Suprapubic skin (tissue), 4 donors: ENCODE results near the gene MPC1L. TPM values are rescaled to one million over a fixed set of nuclear protein-coding genes. Genes with fewer than 3 reads are reported as not detected.

Experiments used
- DNase-seq, 2 donors: peaks; one replicate each; pipeline ENCODE4 v3.0.0-alpha.2; 2019; ENCODE audit warnings: low spot score in 2 of 2
- H3K27ac ChIP-seq: fragments of 200-600 bp; sonication (generic); one replicate; pipeline ENCODE4 v1.5.1; 2019
- H3K27me3 ChIP-seq: fragments of 200-600 bp; sonication (generic); one replicate; pipeline ENCODE4 v1.5.1; 2019
- H3K36me3 ChIP-seq: fragments of 200-600 bp; sonication (generic); one replicate; pipeline ENCODE4 v1.5.1; 2019
- H3K4me1 ChIP-seq: fragments of 200-600 bp; sonication (generic); one replicate; pipeline ENCODE4 v1.5.1; 2019
- H3K4me3 ChIP-seq: fragments of 200-600 bp; sonication (generic); one replicate; pipeline ENCODE4 v1.5.1; 2019; ENCODE audit warnings: mild to moderate bottlenecking
- H3K9me3 ChIP-seq: fragments of 200-600 bp; sonication (generic); one replicate; pipeline ENCODE4 v1.5.1; 2019
- EP300 ChIP-seq: sonication (generic); formaldehyde crosslinking; IDR thresholded peaks from one replicate; pipeline ENCODE4 v1.6.1; 2017; ENCODE audit warnings: antibody characterized with exemption
- POLR2A ChIP-seq, 2 donors: fragments of 450-650 bp; IDR thresholded peaks; one replicate each; pipeline ENCODE4 v1.6.1; 2017; ENCODE audit warnings: antibody characterized with exemption in 2 of 2, mild to moderate bottlenecking in 2 of 2, moderate library complexity in 2 of 2
- POLR2AphosphoS5 ChIP-seq, 3 donors: sonication (generic); formaldehyde crosslinking; IDR thresholded peaks; one replicate each; pipeline ENCODE4 v1.6.1; 2017; ENCODE audit warnings: antibody characterized with exemption in 3 of 3
- WGBS: methylation state at CpG from one replicate; pipeline ENCODE4 v1.1.5; 2018; 5-methylcytosine and 5-hydroxymethylcytosine counted together
- total RNA-seq, 4 donors: library from RNA; depleted of rRNA; stranded (reverse); fragments of >200 nt; gene quantifications; one replicate each; pipeline ENCODE4 v1.1.0, GENCODE V29; 2016
- TF ChIP-seq, protein P1 (sequence below), 2 donors: fragments of 200-600 bp in 1 of 2; fragments of 450-650 bp in 1 of 2; sonication (generic) in 1 of 2; IDR thresholded peaks; one replicate each; pipeline ENCODE4 v1.5.1; 2016 to 2019; ENCODE audit warnings: antibody characterized with exemption in 2 of 2, mild to moderate bottlenecking in 1 of 2, moderate library complexity in 1 of 2

The MPC1L gene
- total RNA-seq, 4 donors from 2014 or later, result not detected

DNA sequence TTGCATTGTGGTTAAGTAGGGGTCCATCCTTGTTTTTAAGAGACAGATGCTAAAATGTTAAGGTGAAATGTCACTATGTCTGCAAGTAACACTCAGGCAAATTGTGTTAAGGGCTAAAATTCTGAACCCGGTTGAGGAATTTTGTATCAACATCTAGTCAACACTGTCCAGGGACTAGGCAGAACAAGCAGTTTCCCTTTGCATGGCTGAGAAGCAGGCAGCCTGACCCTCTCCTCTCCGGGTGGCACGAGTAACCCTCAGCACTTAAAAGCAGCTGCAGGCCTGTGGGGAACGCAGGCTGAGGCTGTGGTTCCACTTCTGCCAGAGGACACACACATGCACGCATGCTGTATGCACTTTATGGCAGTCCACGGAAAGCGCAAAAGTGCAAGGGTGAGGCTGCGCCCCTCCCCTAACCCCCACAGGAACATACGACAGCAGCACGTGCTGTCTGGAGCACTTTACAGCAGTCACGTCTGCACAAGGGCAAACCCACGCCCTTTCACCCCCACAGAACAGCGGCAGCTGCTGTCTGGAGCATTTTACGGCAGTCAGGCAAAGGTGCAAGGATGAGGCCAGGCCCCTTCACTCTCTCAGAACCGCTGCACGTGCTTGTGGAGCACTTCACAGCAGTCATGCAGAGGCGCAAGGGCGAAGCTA is 619 bp upstream of the MPC1L start:
- Histone ChIP-seq H3K27ac (no peak overlapping the region), H3K4me1 (no peaks in the 10 kb centered on the region), H3K9me3 (no peaks in the 10 kb centered on the region), H3K27me3 (no peaks in the 10 kb centered on the region), H3K36me3 (peaks cover 4% of the 10 kb centered on the region), H3K4me3 (no peak overlapping the region)
- 78% methylated on average over 11 of the region's 18 CpGs for WGBS
- TF ChIP-seq EP300 (no peak), POLR2AphosphoS5 (IDR thresholded peaks at IDR 0.05) (no peak), POLR2A (IDR thresholded peaks at IDR 0.05) (no peak)
- TF ChIP-seq, protein P1, sequence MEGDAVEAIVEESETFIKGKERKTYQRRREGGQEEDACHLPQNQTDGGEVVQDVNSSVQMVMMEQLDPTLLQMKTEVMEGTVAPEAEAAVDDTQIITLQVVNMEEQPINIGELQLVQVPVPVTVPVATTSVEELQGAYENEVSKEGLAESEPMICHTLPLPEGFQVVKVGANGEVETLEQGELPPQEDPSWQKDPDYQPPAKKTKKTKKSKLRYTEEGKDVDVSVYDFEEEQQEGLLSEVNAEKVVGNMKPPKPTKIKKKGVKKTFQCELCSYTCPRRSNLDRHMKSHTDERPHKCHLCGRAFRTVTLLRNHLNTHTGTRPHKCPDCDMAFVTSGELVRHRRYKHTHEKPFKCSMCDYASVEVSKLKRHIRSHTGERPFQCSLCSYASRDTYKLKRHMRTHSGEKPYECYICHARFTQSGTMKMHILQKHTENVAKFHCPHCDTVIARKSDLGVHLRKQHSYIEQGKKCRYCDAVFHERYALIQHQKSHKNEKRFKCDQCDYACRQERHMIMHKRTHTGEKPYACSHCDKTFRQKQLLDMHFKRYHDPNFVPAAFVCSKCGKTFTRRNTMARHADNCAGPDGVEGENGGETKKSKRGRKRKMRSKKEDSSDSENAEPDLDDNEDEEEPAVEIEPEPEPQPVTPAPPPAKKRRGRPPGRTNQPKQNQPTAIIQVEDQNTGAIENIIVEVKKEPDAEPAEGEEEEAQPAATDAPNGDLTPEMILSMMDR (IDR thresholded peaks at IDR 0.05), result no peak
- no peak for DNase-seq

DNA sequence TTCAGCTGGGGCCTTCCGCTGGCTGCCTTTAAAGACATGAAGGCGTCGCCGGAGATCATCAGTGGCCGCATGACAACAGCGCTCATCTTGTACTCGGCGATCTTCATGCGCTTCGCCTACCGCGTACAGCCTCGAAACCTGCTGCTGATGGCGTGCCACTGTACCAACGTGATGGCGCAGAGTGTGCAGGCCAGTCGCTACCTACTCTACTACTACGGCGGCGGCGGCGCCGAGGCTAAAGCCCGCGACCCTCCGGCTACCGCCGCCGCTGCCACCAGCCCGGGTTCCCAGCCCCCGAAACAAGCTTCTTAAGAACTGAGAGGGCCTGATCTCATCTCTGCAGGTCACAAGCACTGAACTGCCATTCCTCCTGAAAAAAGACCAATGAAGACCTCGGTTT is 437 bp downstream of the MPC1L start:
- TF ChIP-seq, protein P1 (IDR thresholded peaks at IDR 0.05), result no peak
- TF ChIP-seq POLR2A (IDR thresholded peaks at IDR 0.05), result no peak
- no peak for TF ChIP-seq EP300
- no peak for TF ChIP-seq POLR2AphosphoS5 (IDR thresholded peaks at IDR 0.05)
- WGBS, result 81% methylated on average over 32 of the region's 32 CpGs
- H3K9me3 ChIP-seq, result no peaks in the 10 kb centered on the region
- H3K4me3 ChIP-seq, result no peak overlapping the region
- H3K27me3 ChIP-seq, result no peaks in the 10 kb centered on the region
- no peak for DNase-seq
- peaks cover 14% of the 10 kb centered on the region for H3K36me3 ChIP-seq
- H3K27ac ChIP-seq, result no peak overlapping the region
- no peaks in the 10 kb centered on the region for H3K4me1 ChIP-seq

DNA sequence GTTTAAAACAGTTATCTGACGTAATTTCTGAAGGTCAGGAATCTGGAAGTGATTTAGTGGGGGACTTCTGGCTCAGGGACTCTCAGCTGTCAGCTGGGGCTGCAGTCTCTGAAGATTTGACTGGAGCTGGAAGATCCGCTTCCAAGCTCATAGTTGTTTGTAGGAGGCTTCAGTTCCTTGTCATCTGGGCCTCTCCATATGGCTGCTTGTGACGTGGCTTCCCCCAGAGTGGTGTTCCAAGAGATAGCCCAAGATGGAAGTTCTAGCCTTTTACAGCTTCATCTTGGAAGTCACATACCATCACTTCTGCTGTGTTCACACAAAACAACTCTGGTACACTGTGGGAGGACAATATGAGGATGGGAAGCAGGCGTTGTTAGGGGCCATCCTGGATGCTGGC is 2.1 kb downstream of the MPC1L start:
- no peaks in the 10 kb centered on the region for H3K9me3 ChIP-seq
- 90% methylated on average over 4 of the region's 4 CpGs for WGBS
- H3K27ac ChIP-seq, result no peak overlapping the region
- H3K27me3 ChIP-seq, result no peaks in the 10 kb centered on the region
- H3K36me3 ChIP-seq, result peaks cover 30% of the 10 kb centered on the region
- no peaks in the 10 kb centered on the region for H3K4me1 ChIP-seq
- TF ChIP-seq POLR2A (IDR thresholded peaks at IDR 0.05), result no peak
- TF ChIP-seq EP300, result no peak
- TF ChIP-seq POLR2AphosphoS5 (IDR thresholded peaks at IDR 0.05), result no peak
- TF ChIP-seq, protein P1 (IDR thresholded peaks at IDR 0.05), result no peak
- no peak overlapping the region for H3K4me3 ChIP-seq
- no peak for DNase-seq

DNA sequence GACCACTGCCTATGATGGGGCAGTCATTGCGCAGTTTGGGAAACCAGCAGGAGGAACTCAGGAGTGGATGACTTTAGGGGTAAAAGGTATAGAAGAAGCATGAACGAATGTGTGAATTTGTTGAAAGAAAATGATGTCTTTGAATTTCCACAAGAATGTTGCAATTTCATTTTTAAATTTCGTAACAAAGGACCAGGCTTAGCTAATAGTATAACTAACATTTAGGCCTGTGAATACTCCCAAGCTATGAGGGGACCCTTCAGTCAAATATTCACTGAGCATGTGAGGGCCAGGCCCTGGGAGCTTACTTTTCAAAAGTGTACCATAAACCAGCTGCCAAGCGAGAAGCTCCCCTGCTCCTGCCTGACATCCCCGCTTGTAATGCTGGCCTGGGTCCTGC is 5.3 kb downstream of the MPC1L start:
- Histone ChIP-seq H3K4me3 (no peak overlapping the region), H3K36me3 (peaks cover 46% of the 10 kb centered on the region), H3K27me3 (no peaks in the 10 kb centered on the region), H3K27ac (no peak overlapping the region), H3K4me1 (no peaks in the 10 kb centered on the region), H3K9me3 (no peaks in the 10 kb centered on the region)
- TF ChIP-seq EP300 (no peak), POLR2A (IDR thresholded peaks at IDR 0.05) (no peak), POLR2AphosphoS5 (IDR thresholded peaks at IDR 0.05) (no peak)
- TF ChIP-seq, protein P1 (IDR thresholded peaks at IDR 0.05), result no peak
- DNase-seq, result no peak
- 94% methylated on average over 5 of the region's 5 CpGs for WGBS

DNA sequence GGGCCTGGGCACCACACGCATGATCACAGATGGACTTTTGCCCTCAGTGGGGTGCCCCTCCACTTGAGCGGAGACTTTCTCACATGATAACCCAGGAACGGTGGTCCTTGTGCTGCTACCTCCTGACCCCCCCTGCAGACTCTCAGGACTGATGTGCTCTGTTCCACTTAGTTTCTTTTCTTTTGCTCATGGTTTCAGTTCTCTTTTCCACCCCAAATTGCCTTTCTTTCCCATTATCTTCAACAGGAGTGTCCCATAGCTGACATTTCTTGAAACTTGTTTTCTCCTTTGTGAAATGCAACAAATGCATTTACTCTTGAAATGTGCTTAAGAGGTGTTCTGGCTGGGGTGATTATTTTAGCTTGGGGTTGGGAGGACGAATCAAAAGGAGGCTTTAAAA is 9.0 kb downstream of the MPC1L start:
- WGBS, result 80% methylated on average over 4 of the region's 4 CpGs
- TF ChIP-seq EP300, result no peak
- no peak for TF ChIP-seq POLR2A (IDR thresholded peaks at IDR 0.05)
- TF ChIP-seq POLR2AphosphoS5 (IDR thresholded peaks at IDR 0.05), result no peak
- TF ChIP-seq, protein P1 (IDR thresholded peaks at IDR 0.05), result no peak
- Histone ChIP-seq H3K27ac (no peak overlapping the region), H3K4me1 (no peaks in the 10 kb centered on the region), H3K4me3 (no peak overlapping the region), H3K27me3 (no peaks in the 10 kb centered on the region), H3K9me3 (no peaks in the 10 kb centered on the region), H3K36me3 (peaks cover 69% of the 10 kb centered on the region)
- DNase-seq, result no peak
